ENCODE measurements around the gene ANKRD49. TPM values are rescaled to one million over a fixed set of nuclear protein-coding genes. Genes with fewer than 3 reads are reported as not detected.

ANKRD49 gene
- total and polyA plus RNA-seq, 7 donors = 14.6 to 27.7 (median 19.3) TPM

- no peak overlapping the region for H3K4me3 ChIP-seq
- intact Hi-C loops (cut with DNase I) = no loop called here
- H3K9me3 ChIP-seq = no peaks in the 10 kb centered on the region
- no peaks in the 10 kb centered on the region for H3K4me1 ChIP-seq
- no peak for DNase-seq
- H3K27me3 ChIP-seq = no peaks in the 10 kb centered on the region
- H3K27ac ChIP-seq = no peak overlapping the region
- TF ChIP-seq EP300 (IDR thresholded peaks at IDR 0.05) (no peak), POLR2A (IDR thresholded peaks at IDR 0.05) (no peak), POLR2AphosphoS5 (IDR thresholded peaks at IDR 0.05) (no peak), CTCF (IDR thresholded peaks at IDR 0.05) (no peak)
- H3K36me3 ChIP-seq = peaks cover 0 to 77% (median 9%) of the 10 kb centered on the region in 4 donors
- 67 to 88% methylated on average over 2 of the region's 2 CpGs for WGBS, 2 donors
Observed at GRCh38 chr11:94477624-94478023, 16.2 kb upstream of the ANKRD49 start.

- Histone ChIP-seq H3K9me3 (no peaks in the 10 kb centered on the region), H3K27ac (no peak overlapping the region), H3K4me3 (no peak overlapping the region), H3K27me3 (no peaks in the 10 kb centered on the region), H3K4me1 (no peaks in the 10 kb centered on the region), H3K36me3 (peaks cover 0 to 92% (median 15%) of the 10 kb centered on the region in 4 donors)
- intact Hi-C loops (cut with DNase I) = no loop called here
- no peak for DNase-seq
- TF ChIP-seq EP300 (IDR thresholded peaks at IDR 0.05) = no peak
- TF ChIP-seq POLR2AphosphoS5 (IDR thresholded peaks at IDR 0.05) = no peak
- no peak for TF ChIP-seq POLR2A (IDR thresholded peaks at IDR 0.05)
- TF ChIP-seq CTCF (IDR thresholded peaks at IDR 0.05) = no peak
Observed at GRCh38 chr11:94481342-94481741, 12.4 kb upstream of the ANKRD49 start.

- Histone ChIP-seq H3K36me3 (peaks cover 0 to 88% (median 14%) of the 10 kb centered on the region in 4 donors), H3K9me3 (no peaks in the 10 kb centered on the region), H3K4me3 (no peak overlapping the region), H3K4me1 (no peaks in the 10 kb centered on the region), H3K27me3 (no peaks in the 10 kb centered on the region), H3K27ac (no peak overlapping the region)
- intact Hi-C loops (cut with DNase I) = no loop called here
- TF ChIP-seq EP300 (IDR thresholded peaks at IDR 0.05) = no peak
- no peak for TF ChIP-seq CTCF (IDR thresholded peaks at IDR 0.05)
- TF ChIP-seq POLR2AphosphoS5 (IDR thresholded peaks at IDR 0.05) = no peak
- TF ChIP-seq POLR2A (IDR thresholded peaks at IDR 0.05) = no peak
- WGBS, 2 donors = 90 to 93% methylated on average over 1 of the region's 1 CpG
- no peak for DNase-seq
Observed at GRCh38 chr11:94486068-94486467, 7.7 kb upstream of the ANKRD49 start.

- Histone ChIP-seq H3K27me3 (no peaks in the 10 kb centered on the region), H3K36me3 (peaks cover 0 to 44% (median 15%) of the 10 kb centered on the region in 4 donors), H3K4me3 (peak overlapping the region; percentile 72 to 92 (median 82)), H3K9me3 (no peaks in the 10 kb centered on the region), H3K27ac (peak overlapping the region; percentile 82 to 88 (median 86)), H3K4me1 (peaks cover 0 to 30% (median 28%) of the 10 kb centered on the region in 4 donors)
- intact Hi-C loops (cut with DNase I) = loop anchor here (5.0 to 10.0 kb wide), 3 partner anchors 319 to 752 kb away; partner anchors contain the start of genes C11orf54, PANX1 and TAF1D
- WGBS, 2 donors = 3 to 5% methylated on average over 19 of the region's 19 CpGs
- no peak for DNase-seq
- TF ChIP-seq CTCF (IDR thresholded peaks at IDR 0.05) = no peak
- no peak for TF ChIP-seq POLR2A (IDR thresholded peaks at IDR 0.05)
- no peak for TF ChIP-seq POLR2AphosphoS5 (IDR thresholded peaks at IDR 0.05)
- no peak for TF ChIP-seq EP300 (IDR thresholded peaks at IDR 0.05)
Observed at GRCh38 chr11:94494126-94494680, 419 bp downstream of the ANKRD49 start.

- intact Hi-C loops (cut with DNase I) = loop anchor here (5.0 kb wide), 1 partner anchor 603 kb away; no protein-coding TSS in a partner anchor
- peaks cover 0 to 57% (median 19%) of the 10 kb centered on the region in 4 donors for H3K36me3 ChIP-seq
- 80 to 88% methylated on average over 2 of the region's 2 CpGs for WGBS, 2 donors
Observed at GRCh38 chr11:94500181-94500580, 6.4 kb downstream of the ANKRD49 start.

More at GRCh38 chr11:94500181-94500580, 6.4 kb downstream of the ANKRD49 start:
- H3K27ac ChIP-seq = no peak overlapping the region
- H3K27me3 ChIP-seq = no peaks in the 10 kb centered on the region
- H3K4me3 ChIP-seq = no peak overlapping the region
- no peak for DNase-seq
- TF ChIP-seq CTCF (IDR thresholded peaks at IDR 0.05) (no peak), EP300 (IDR thresholded peaks at IDR 0.05) (no peak), POLR2A (IDR thresholded peaks at IDR 0.05) (no peak), POLR2AphosphoS5 (IDR thresholded peaks at IDR 0.05) (no peak)
- no peaks in the 10 kb centered on the region for H3K9me3 ChIP-seq
- H3K4me1 ChIP-seq = peaks cover 0 to 6% (median 4%) of the 10 kb centered on the region in 4 donors
